Measurements from ENCODE around the gene LRRC8C.

Gene LRRC8C

GRCh38 chr1:89669441-89669840 is 36.5 kb downstream of the LRRC8C start:
- H3K79me1 ChIP-seq (ENCODE audit: low read depth, low read length): no peaks in the 10 kb centered on the region
- no peak overlapping the region for H2BK12ac ChIP-seq (ENCODE audit: low read length)

DNA sequence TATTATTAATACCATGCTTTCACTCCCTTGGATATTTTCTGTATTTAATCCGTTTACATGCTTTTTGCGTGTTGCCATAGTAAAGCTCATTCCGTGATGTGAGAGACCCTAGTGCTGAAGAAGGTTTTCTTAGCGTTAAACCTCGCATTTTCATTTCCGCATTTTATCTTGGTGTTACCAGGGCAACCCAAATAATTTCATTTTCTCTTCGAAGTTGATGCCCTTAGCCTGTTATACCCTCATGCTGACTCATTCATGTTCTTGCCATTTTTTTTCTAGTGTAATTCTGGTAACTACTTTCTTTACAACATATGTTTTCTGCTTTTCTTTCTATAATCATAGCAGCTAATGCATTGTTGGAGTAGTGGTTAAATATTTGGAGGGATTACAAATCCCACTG is 37.2 kb downstream of the LRRC8C start:
- Histone ChIP-seq H3K4me1 (ENCODE audit: control insufficient read depth in 2 of 2, insufficient read depth in 1 of 2, low read depth in 1 of 2, low read length in 2 of 2) (peaks cover 0 to 2% of the 10 kb centered on the region in 2 donors), H3K36me3 (replicated peaks in 1 of 2; ENCODE audit: control insufficient read depth in 2 of 2, insufficient read depth in 2 of 2, low read length in 2 of 2) (no peaks in the 10 kb centered on the region), H2BK5ac (ENCODE audit: low read length) (no peak overlapping the region), H3K18ac (ENCODE audit: low read length) (no peak overlapping the region), H2BK120ac (ENCODE audit: low read depth, low read length) (no peak overlapping the region), H3K4me2 (ENCODE audit: insufficient read depth, low read length, poor library complexity, severe bottlenecking) (no peak overlapping the region), H4K8ac (ENCODE audit: low read depth, low read length) (no peak overlapping the region), H3K79me1 (ENCODE audit: low read depth, low read length) (no peaks in the 10 kb centered on the region), H2BK15ac (ENCODE audit: low read length) (no peak overlapping the region), H3K27me3 (ENCODE audit: control insufficient read depth in 3 of 3, insufficient read depth in 3 of 3, low read depth in 1 of 3, low read length in 3 of 3) (no peaks in the 10 kb centered on the region), H2AFZ (ENCODE audit: low read length) (no peak overlapping the region), H2AK5ac (ENCODE audit: low read depth, low read length) (no peak overlapping the region), H3K9me3 (replicated peaks in 1 of 2; ENCODE audit: control insufficient read depth in 2 of 2, insufficient read depth in 1 of 2, low read depth in 1 of 2, low read length in 2 of 2) (no peaks in the 10 kb centered on the region), H2BK12ac (ENCODE audit: low read length) (no peak overlapping the region), H3K27ac (replicated peaks; ENCODE audit: low read length) (no peak overlapping the region), H3K4me3 (ENCODE audit: low read length in 2 of 2) (no peak overlapping the region), H3K4ac (ENCODE audit: low read length) (no peak overlapping the region), H3K23ac (ENCODE audit: low read depth, low read length, poor library complexity) (no peak overlapping the region), H3K9ac (ENCODE audit: low read depth, low read length, poor library complexity) (no peak overlapping the region), H4K91ac (ENCODE audit: low read depth, low read length, poor library complexity) (no peak overlapping the region), H3K14ac (ENCODE audit: low read length) (no peak overlapping the region)
- no CpG with 5 or more reads among the region's 7 CpGs for WGBS, 2 donors (ENCODE audit: extremely low coverage in 2 of 2, insufficient read length in 2 of 2, insufficient replicate concordance in 1 of 2)
- no peak for DNase-seq (ENCODE audit: low spot score)

More at GRCh38 chr1:89669441-89669840, 36.5 kb downstream of the LRRC8C start:
- Histone ChIP-seq H2BK15ac (ENCODE audit: low read length) (no peak overlapping the region), H3K36me3 (replicated peaks in 1 of 2; ENCODE audit: control insufficient read depth in 2 of 2, insufficient read depth in 2 of 2, low read length in 2 of 2) (no peaks in the 10 kb centered on the region), H3K23ac (ENCODE audit: low read depth, low read length, poor library complexity) (no peak overlapping the region), H3K27ac (replicated peaks; ENCODE audit: low read length) (no peak overlapping the region), H3K27me3 (ENCODE audit: control insufficient read depth in 3 of 3, insufficient read depth in 3 of 3, low read depth in 1 of 3, low read length in 3 of 3) (no peaks in the 10 kb centered on the region), H3K9me3 (replicated peaks in 1 of 2; ENCODE audit: control insufficient read depth in 2 of 2, insufficient read depth in 1 of 2, low read depth in 1 of 2, low read length in 2 of 2) (no peaks in the 10 kb centered on the region), H2BK120ac (ENCODE audit: low read depth, low read length) (no peak overlapping the region), H3K4me1 (ENCODE audit: control insufficient read depth in 2 of 2, insufficient read depth in 1 of 2, low read depth in 1 of 2, low read length in 2 of 2) (peaks cover 0 to 2% of the 10 kb centered on the region in 2 donors), H4K91ac (ENCODE audit: low read depth, low read length, poor library complexity) (no peak overlapping the region), H3K18ac (ENCODE audit: low read length) (no peak overlapping the region), H2AFZ (ENCODE audit: low read length) (no peak overlapping the region), H3K4me2 (ENCODE audit: insufficient read depth, low read length, poor library complexity, severe bottlenecking) (no peak overlapping the region), H3K9ac (ENCODE audit: low read depth, low read length, poor library complexity) (no peak overlapping the region), H4K8ac (ENCODE audit: low read depth, low read length) (no peak overlapping the region), H3K4me3 (ENCODE audit: low read length in 2 of 2) (no peak overlapping the region), H2AK5ac (ENCODE audit: low read depth, low read length) (no peak overlapping the region), H3K4ac (ENCODE audit: low read length) (no peak overlapping the region), H2BK5ac (ENCODE audit: low read length) (no peak overlapping the region), H3K14ac (ENCODE audit: low read length) (no peak overlapping the region)
- no peak for DNase-seq (ENCODE audit: low spot score)
- no CpG with 5 or more reads among the region's 1 CpG for WGBS, 2 donors (ENCODE audit: extremely low coverage in 2 of 2, insufficient read length in 2 of 2, insufficient replicate concordance in 1 of 2)

- Histone ChIP-seq H2AFZ (ENCODE audit: low read length) (no peak overlapping the region), H3K9me3 (replicated peaks in 1 of 2; ENCODE audit: control insufficient read depth in 2 of 2, insufficient read depth in 1 of 2, low read depth in 1 of 2, low read length in 2 of 2) (no peaks in the 10 kb centered on the region), H3K36me3 (replicated peaks in 1 of 2; ENCODE audit: control insufficient read depth in 2 of 2, insufficient read depth in 2 of 2, low read length in 2 of 2) (no peaks in the 10 kb centered on the region), H3K79me1 (ENCODE audit: low read depth, low read length) (no peaks in the 10 kb centered on the region), H2BK12ac (ENCODE audit: low read length) (no peak overlapping the region), H4K8ac (ENCODE audit: low read depth, low read length) (no peak overlapping the region), H3K14ac (ENCODE audit: low read length) (no peak overlapping the region), H3K4me2 (ENCODE audit: insufficient read depth, low read length, poor library complexity, severe bottlenecking) (no peak overlapping the region), H3K9ac (ENCODE audit: low read depth, low read length, poor library complexity) (no peak overlapping the region), H2AK5ac (ENCODE audit: low read depth, low read length) (no peak overlapping the region), H3K4ac (ENCODE audit: low read length) (no peak overlapping the region), H2BK5ac (ENCODE audit: low read length) (no peak overlapping the region), H3K27me3 (ENCODE audit: control insufficient read depth in 3 of 3, insufficient read depth in 3 of 3, low read depth in 1 of 3, low read length in 3 of 3) (no peaks in the 10 kb centered on the region), H2BK15ac (ENCODE audit: low read length) (no peak overlapping the region), H3K23ac (ENCODE audit: low read depth, low read length, poor library complexity) (no peak overlapping the region), H3K4me3 (ENCODE audit: low read length in 2 of 2) (no peak overlapping the region), H3K18ac (ENCODE audit: low read length) (no peak overlapping the region), H2BK120ac (ENCODE audit: low read depth, low read length) (no peak overlapping the region), H4K91ac (ENCODE audit: low read depth, low read length, poor library complexity) (no peak overlapping the region), H3K4me1 (ENCODE audit: control insufficient read depth in 2 of 2, insufficient read depth in 1 of 2, low read depth in 1 of 2, low read length in 2 of 2) (peaks cover 0 to 2% of the 10 kb centered on the region in 2 donors), H3K27ac (replicated peaks; ENCODE audit: low read length) (no peak overlapping the region)
- DNase-seq (ENCODE audit: low spot score): no peak
Measured at GRCh38 chr1:89670711-89671110, 37.8 kb downstream of the LRRC8C start.

DNA sequence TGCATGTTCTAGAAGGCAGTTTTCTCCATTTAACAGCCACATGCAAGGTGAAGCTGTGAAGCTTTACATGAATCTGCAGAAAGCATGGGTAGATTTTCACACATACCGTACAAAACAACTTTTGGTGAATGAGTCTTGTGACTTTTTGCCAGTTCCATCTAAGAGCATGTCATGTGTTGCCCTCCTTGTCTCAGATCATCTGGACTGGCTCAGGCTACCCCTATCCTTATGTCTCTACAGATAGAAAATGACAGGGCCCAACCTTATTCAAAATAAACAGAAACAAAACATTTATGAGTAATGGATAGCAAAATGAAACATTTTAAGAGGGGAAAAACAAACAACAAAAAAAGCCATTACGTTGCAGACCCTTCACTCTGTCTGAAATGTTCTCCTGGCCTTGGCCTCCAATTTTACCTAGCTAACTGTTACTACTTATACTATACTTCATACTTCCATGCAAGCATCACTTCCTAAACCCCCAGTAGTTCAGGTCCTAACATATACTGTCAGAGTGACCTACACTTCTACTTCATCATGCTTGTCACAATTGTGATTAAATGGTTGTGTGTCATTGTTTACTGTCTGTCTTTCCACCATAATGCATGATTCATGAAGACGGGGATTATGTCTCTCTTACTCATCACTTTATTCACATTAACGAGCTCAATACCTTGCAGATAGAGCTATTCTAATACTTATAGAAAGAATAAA is 39.0 kb downstream of the LRRC8C start:
- H3K27ac ChIP-seq (replicated peaks; ENCODE audit: low read length): no peak overlapping the region
- no CpG with 5 or more reads among the region's 4 CpGs for WGBS, 2 donors (ENCODE audit: extremely low coverage in 2 of 2, insufficient read length in 2 of 2, insufficient replicate concordance in 1 of 2)
- no peak overlapping the region for H2BK120ac ChIP-seq (ENCODE audit: low read depth, low read length)
- no peak overlapping the region for H4K91ac ChIP-seq (ENCODE audit: low read depth, low read length, poor library complexity)
- H3K79me1 ChIP-seq (ENCODE audit: low read depth, low read length): no peaks in the 10 kb centered on the region
- H3K23ac ChIP-seq (ENCODE audit: low read depth, low read length, poor library complexity): no peak overlapping the region
- no peak overlapping the region for H3K18ac ChIP-seq (ENCODE audit: low read length)
- no peak overlapping the region for H2BK5ac ChIP-seq (ENCODE audit: low read length)
- no peak overlapping the region for H2AK5ac ChIP-seq (ENCODE audit: low read depth, low read length)
- H3K9me3 ChIP-seq (replicated peaks in 1 of 2; ENCODE audit: control insufficient read depth in 2 of 2, insufficient read depth in 1 of 2, low read depth in 1 of 2, low read length in 2 of 2): no peaks in the 10 kb centered on the region
- H2BK15ac ChIP-seq (ENCODE audit: low read length): no peak overlapping the region
- no peak overlapping the region for H3K9ac ChIP-seq (ENCODE audit: low read depth, low read length, poor library complexity)
- no peak overlapping the region for H3K14ac ChIP-seq (ENCODE audit: low read length)
- no peaks in the 10 kb centered on the region for H3K27me3 ChIP-seq (ENCODE audit: control insufficient read depth in 3 of 3, insufficient read depth in 3 of 3, low read depth in 1 of 3, low read length in 3 of 3)
- H2BK12ac ChIP-seq (ENCODE audit: low read length): no peak overlapping the region
- H3K4ac ChIP-seq (ENCODE audit: low read length): no peak overlapping the region
- DNase-seq (ENCODE audit: low spot score): no peak
- peaks cover 0 to 2% of the 10 kb centered on the region in 2 donors for H3K4me1 ChIP-seq (ENCODE audit: control insufficient read depth in 2 of 2, insufficient read depth in 1 of 2, low read depth in 1 of 2, low read length in 2 of 2)
- H3K4me3 ChIP-seq (ENCODE audit: low read length in 2 of 2): no peak overlapping the region
- no peak overlapping the region for H2AFZ ChIP-seq (ENCODE audit: low read length)
- H4K8ac ChIP-seq (ENCODE audit: low read depth, low read length): no peak overlapping the region
- no peak overlapping the region for H3K4me2 ChIP-seq (ENCODE audit: insufficient read depth, low read length, poor library complexity, severe bottlenecking)
- H3K36me3 ChIP-seq (replicated peaks in 1 of 2; ENCODE audit: control insufficient read depth in 2 of 2, insufficient read depth in 2 of 2, low read length in 2 of 2): no peaks in the 10 kb centered on the region

Measured in neuronal stem cell (in vitro differentiated cells).